GM19023 (cell line): ENCODE data around the gene HOXD12.

Source experiments
- ATAC-seq: cut with Tn5 transposase; IDR thresholded peaks from one replicate; pipeline ENCODE4 v1.9.1; 2021; ENCODE audit warnings: mild to moderate bottlenecking, moderate library complexity; ENCODE audit not compliant: unreplicated experiment

The HOXD12 gene

GRCh38 chr2:176080540-176081375 lies 18.8 kb upstream of the HOXD12 start:
- ATAC-seq = no peak

GRCh38 chr2:176081376-176081836 lies 18.2 kb upstream of the HOXD12 start:
- ATAC-seq = no peak

GRCh38 chr2:176081837-176082524 lies 17.6 kb upstream of the HOXD12 start:
- no peak for ATAC-seq

GRCh38 chr2:176082525-176082823 lies 17.1 kb upstream of the HOXD12 start:
- ATAC-seq = no peak

- no peak for ATAC-seq
Observed at GRCh38 chr2:176082824-176083751, 16.5 kb upstream of the HOXD12 start.

GRCh38 chr2:176083796-176084261 lies 15.8 kb upstream of the HOXD12 start, which contains the start of gene EVX2:
EVX2 (minus strand) TSS chr2:176083962; CDS start chr2:176083776, 186 bp downstream.
- ATAC-seq = no peak

GRCh38 chr2:176084611-176085119 lies 14.9 kb upstream of the HOXD12 start:
- ATAC-seq = no peak

- no peak for ATAC-seq
Observed at GRCh38 chr2:176085120-176085788, 14.3 kb upstream of the HOXD12 start.

GRCh38 chr2:176085861-176086771 lies 13.5 kb upstream of the HOXD12 start:
- no peak for ATAC-seq

- no peak for ATAC-seq
Observed at GRCh38 chr2:176087330-176088047, 12.1 kb upstream of the HOXD12 start.

- peak; percentile 76 for ATAC-seq
Observed at GRCh38 chr2:176088048-176088936, 11.3 kb upstream of the HOXD12 start.

GRCh38 chr2:176088937-176089842 lies 10.4 kb upstream of the HOXD12 start:
- no peak for ATAC-seq

- ATAC-seq = no peak
Observed at GRCh38 chr2:176089843-176090395, 9.7 kb upstream of the HOXD12 start.

- no peak for ATAC-seq
Observed at GRCh38 chr2:176090862-176091261, 8.7 kb upstream of the HOXD12 start.

GRCh38 chr2:176091329-176092258 lies 8.0 kb upstream of the HOXD12 start:
- no peak for ATAC-seq
